Measurements from ENCODE around the gene LRRIQ3. TPM values are rescaled to one million over a fixed set of nuclear protein-coding genes. Genes with fewer than 3 reads are reported as not detected.

LRRIQ3 gene, protein sequence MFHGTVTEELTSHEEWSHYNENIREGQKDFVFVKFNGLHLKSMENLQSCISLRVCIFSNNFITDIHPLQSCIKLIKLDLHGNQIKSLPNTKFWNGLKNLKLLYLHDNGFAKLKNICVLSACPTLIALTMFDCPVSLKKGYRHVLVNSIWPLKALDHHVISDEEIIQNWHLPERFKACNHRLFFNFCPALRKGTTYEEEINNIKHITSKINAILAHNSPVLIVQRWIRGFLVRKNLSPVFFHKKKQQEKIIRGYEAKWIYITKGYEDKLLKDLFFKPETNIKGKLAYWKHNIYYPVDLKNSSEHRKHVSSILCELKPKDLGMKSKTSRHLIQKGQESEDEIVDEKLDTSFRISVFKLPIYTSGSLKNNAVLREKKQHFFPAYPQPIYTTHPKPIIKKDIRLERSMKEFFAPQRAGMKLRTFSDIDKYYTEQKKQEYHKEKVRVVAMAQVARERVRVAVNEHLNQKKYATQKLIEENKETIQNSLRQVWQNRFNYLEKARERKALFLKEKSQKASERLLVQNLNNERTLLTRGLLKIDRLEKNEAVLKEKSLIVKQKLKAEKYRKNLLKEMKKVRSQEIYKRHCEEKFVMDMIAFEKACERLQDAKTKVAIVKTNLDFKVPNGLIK
- total RNA-seq, result 1 to 10 TPM in 2 of 3 donors, under 1 TPM in 1; 0.56 to 2.6 (median 1.4) TPM

DNA sequence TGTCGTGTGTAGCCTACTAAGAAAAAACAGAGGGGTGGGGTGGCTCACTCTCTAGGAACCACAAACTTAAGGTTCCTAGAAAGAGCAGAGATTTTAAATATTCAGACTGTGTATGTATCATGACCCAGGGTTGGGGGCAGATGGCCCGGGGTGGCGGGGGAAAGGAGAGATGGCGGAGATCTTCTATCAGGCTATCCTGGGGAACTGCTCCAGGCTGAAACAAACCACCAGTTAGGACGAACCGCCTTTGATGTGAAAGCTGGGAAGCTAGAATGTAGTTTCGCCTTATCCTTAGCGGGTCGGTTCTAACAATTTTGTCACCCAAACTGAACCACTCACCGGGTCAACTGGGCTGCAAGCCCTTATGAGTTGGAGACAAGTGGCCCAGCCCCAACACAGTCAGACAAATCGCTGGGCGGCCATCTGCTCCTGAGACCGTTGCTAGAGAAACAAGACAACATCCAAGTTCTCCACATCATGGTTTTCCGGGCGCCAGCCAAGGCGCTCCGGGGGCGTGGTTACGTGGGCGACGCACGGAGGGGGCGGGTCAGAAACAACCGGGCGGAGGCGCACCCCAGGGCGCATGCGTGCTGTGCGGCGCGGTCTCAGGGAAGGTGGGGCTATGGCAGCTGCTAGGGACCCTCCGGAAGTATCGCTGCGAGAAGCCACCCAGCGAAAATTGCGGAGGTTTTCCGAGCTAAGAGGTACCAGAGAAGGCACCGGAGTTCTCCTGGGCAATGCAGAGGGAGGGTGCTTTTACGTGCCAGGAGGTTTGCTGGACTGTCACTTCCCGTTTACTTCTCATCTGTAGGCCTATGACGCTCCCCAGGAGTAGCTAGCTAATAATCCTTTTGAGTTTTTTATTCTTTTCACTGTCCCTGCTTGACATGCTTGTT is at the start of gene LRRIQ3, which contains the start of gene FPGT:
Gene LRRIQ3 (minus strand): TSS at position 520 of the 896 bp plus-strand sequence. CDS start 14,492 bp downstream, outside the sequence.
Gene FPGT (plus strand): TSS at position 586 of the 896 bp plus-strand sequence. CDS start 37 bp downstream, at position 623.
- Mint-ChIP-seq H3K4me1 (ENCODE audit: low read depth) (peaks cover 22% of the 10 kb centered on the region), H3K9me3 (no peaks in the 10 kb centered on the region), H3K36me3 (ENCODE audit: insufficient read depth) (peaks cover 6% of the 10 kb centered on the region), H3K27me3 (ENCODE audit: low read depth) (no peaks in the 10 kb centered on the region), H3K4me3 (peak within 1 kb of the TSS; percentile 91)
- ATAC-seq (peak; percentile 95 to 96), DNase-seq (peak; percentile 95)

DNA sequence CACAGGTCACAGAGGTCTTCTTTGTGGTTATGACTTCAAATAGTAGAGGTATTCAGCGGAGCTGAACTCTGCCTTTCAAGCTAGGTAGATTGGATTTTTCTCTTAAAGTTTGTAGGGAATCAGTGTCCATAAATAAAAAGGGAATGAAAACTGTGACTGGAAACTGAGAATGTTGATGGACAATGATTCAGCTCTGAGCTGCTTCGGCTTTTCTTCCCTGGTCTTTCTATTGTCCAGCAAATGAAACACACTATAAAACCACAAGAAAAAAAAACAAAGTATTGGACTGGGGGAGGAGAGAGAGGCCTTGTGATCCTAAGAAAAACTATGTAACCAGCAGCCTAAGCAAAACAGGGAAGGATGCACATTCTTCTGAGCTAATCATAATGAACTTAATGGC is 48.3 kb upstream of the LRRIQ3 start:
- Mint-ChIP-seq H3K9me3 (no peaks in the 10 kb centered on the region), H3K4me3 (no peak overlapping the region), H3K4me1 (ENCODE audit: low read depth) (no peaks in the 10 kb centered on the region), H3K27me3 (ENCODE audit: low read depth) (no peaks in the 10 kb centered on the region), H3K36me3 (ENCODE audit: insufficient read depth) (no peaks in the 10 kb centered on the region)
- DNase-seq (no peak), ATAC-seq (no peak)

DNA sequence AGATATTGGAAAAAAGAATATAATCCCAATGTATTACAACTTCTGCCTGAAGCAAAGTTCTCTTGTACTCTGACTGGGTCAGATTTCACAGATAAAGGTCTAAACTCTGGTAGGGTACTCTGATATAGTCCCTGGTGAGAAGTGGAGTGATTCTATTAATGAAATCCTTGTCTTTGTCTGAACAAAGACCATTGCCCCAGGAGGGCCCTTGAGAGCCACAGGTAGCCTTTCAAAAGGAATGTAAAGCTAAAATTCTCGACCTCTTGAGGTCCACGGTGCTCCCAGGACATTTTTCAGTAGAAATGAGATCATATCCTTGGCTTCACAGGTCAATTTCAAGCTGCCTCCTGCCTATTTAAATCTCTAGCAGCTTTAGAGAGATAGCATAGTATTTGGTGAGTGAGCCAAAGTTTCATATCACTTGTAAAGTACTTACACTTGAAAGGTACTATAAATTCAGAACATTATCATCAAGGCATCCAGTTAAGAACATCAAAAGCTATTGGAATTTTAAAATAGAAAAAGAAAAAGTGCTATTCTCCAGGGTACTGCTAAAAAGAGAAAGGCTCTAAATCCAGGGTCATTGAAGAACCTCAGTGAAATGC is 47.3 kb upstream of the LRRIQ3 start:
- Mint-ChIP-seq H3K4me3 (no peak overlapping the region), H3K4me1 (ENCODE audit: low read depth) (no peaks in the 10 kb centered on the region), H3K9me3 (no peaks in the 10 kb centered on the region), H3K36me3 (ENCODE audit: insufficient read depth) (no peaks in the 10 kb centered on the region), H3K27me3 (ENCODE audit: low read depth) (no peaks in the 10 kb centered on the region)
- ATAC-seq (no peak), DNase-seq (no peak)

DNA sequence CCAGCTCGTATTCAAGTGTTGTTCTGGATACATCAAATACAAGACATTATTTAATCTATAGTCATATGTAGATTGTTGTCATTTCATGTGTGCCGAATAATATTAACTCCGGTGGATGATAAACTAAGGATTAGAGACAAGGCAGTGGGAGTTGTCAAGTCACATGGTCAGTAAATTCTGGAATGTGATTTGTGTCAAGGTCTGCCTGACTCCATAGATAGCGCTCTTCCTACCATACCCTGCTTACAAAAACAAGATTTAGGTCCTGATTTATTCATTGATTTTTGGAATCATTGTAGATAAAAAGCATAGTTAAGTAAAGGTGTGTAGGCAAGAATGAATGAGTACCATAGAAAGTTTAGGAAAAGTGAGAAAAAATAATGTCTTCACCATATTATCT is 39.8 kb upstream of the LRRIQ3 start:
- H3K36me3 Mint-ChIP-seq (ENCODE audit: insufficient read depth), result no peaks in the 10 kb centered on the region
- H3K4me3 Mint-ChIP-seq, result no peak overlapping the region
- ATAC-seq, result no peak
- H3K27me3 Mint-ChIP-seq (ENCODE audit: low read depth), result no peaks in the 10 kb centered on the region
- H3K9me3 Mint-ChIP-seq, result no peaks in the 10 kb centered on the region
- H3K4me1 Mint-ChIP-seq (ENCODE audit: low read depth), result no peaks in the 10 kb centered on the region
- DNase-seq, result no peak

DNA sequence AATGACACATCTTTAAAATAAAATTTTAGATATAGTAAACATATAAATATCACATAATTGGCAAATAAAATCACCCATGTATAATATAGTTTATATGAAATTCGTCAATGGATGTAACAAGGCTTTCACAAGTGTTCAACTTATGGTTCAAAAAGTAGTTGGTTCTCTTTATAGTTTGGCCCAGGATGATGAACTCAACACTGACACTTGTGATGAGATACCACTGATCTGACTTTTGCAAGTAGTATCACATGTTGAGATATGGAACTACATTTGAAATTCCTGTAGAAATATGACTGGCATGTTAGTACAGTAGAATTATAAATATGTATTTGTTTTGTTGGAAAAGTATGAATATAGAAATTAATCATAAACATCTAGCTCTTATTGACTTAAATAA is 39.1 kb upstream of the LRRIQ3 start:
- Mint-ChIP-seq H3K36me3 (ENCODE audit: insufficient read depth) (no peaks in the 10 kb centered on the region), H3K27me3 (ENCODE audit: low read depth) (no peaks in the 10 kb centered on the region), H3K4me1 (ENCODE audit: low read depth) (no peaks in the 10 kb centered on the region), H3K4me3 (no peak overlapping the region), H3K9me3 (peaks cover 4% of the 10 kb centered on the region)
- ATAC-seq, result no peak
- no peak for DNase-seq

DNA sequence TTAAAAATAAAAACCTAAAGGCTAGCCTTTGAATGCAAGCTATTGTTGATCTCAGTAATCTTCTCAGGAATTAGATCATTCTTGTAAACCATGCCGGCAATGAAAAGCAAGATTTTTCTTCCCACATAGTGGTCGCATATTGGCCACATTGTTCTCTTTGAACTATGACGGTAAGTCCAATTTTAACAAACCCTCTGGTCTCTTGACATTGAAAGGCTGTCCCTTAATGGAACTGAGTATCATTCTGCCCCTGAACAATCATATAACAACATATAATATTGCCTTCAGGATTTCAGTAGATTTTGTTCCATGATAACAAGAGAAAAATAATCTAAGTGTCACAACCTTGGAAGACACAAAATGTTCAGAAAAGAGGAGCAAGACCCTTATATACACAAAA is 38.5 kb upstream of the LRRIQ3 start:
- no peaks in the 10 kb centered on the region for H3K36me3 Mint-ChIP-seq (ENCODE audit: insufficient read depth)
- ATAC-seq, result no peak
- no peaks in the 10 kb centered on the region for H3K4me1 Mint-ChIP-seq (ENCODE audit: low read depth)
- no peak overlapping the region for H3K4me3 Mint-ChIP-seq
- peaks cover 5% of the 10 kb centered on the region for H3K9me3 Mint-ChIP-seq
- DNase-seq, result no peak
- no peaks in the 10 kb centered on the region for H3K27me3 Mint-ChIP-seq (ENCODE audit: low read depth)

DNA sequence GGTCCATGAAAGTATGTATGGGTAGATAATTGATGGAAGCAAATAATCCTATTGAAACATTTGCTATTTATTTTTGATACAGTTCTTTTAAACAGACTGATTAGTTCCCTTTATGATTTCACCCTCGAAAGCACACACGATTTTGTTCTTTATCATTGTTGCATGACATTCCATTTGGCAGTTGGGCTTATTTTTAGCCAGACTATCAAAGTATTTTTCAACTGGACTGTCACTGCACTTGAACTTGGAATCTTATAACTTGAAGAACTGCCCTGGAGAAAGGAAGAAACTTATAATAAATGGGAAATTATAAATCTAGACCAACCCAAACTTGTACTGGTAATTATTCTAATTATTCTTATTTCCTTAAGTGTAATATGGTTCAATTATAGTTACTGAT is 37.2 kb upstream of the LRRIQ3 start, which contains the start of gene TNNI3K:
Gene TNNI3K (plus strand): TSS at position 235 of the 400 bp plus-strand sequence. CDS start 65 bp downstream, at position 300.
- ATAC-seq, result no peak
- Mint-ChIP-seq H3K9me3 (peaks cover 9% of the 10 kb centered on the region), H3K36me3 (ENCODE audit: insufficient read depth) (no peaks in the 10 kb centered on the region), H3K4me1 (ENCODE audit: low read depth) (no peaks in the 10 kb centered on the region), H3K27me3 (ENCODE audit: low read depth) (no peaks in the 10 kb centered on the region), H3K4me3 (no peak within 1 kb of the TSS)
- no peak for DNase-seq

DNA sequence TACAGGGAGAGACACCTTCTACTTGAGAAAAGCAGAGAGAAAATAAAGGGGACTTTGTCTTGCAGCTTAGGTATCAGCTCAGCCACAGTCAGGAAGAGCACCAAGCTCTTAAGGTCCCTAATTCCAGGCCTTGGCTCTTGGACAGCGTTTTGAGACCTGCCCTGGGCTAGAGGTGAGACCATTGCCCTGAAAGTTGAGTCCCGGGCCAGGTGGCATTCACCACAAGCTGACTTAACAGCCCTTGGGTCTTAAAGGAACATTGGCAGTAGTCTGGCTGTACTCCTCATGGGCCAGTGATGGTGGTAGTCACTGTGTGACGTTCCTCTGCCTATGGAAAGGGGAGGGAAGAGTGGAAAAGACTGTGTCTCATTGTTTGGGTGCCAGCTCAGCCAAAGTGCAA is 25.5 kb upstream of the LRRIQ3 start:
- H3K9me3 Mint-ChIP-seq, result peaks cover 50% of the 10 kb centered on the region
- H3K4me3 Mint-ChIP-seq, result no peak overlapping the region
- H3K27me3 Mint-ChIP-seq (ENCODE audit: low read depth), result no peaks in the 10 kb centered on the region
- peaks cover 13% of the 10 kb centered on the region for H3K36me3 Mint-ChIP-seq (ENCODE audit: insufficient read depth)
- DNase-seq, result no peak
- H3K4me1 Mint-ChIP-seq (ENCODE audit: low read depth), result no peaks in the 10 kb centered on the region
- ATAC-seq, result no peak

DNA sequence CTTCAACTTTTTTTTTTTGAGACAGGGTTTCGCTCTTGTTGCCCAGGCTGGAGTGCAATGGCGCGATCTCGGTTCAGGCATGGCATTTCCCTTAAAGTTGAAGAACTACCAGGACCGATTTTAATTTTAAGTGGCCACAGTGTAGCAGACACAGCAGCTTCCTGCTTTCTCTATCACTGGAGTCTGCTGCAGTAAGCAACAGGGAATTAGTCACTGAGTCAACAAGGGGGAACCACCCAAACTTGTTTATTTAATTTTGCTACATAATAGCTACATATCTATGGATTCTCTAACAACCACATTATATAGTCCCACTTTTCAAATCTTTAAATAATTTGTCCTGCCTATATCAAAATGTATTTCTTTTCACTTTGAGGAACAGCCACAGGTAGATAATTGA is 24.7 kb upstream of the LRRIQ3 start:
- H3K4me1 Mint-ChIP-seq (ENCODE audit: low read depth), result no peaks in the 10 kb centered on the region
- no peak overlapping the region for H3K4me3 Mint-ChIP-seq
- H3K27me3 Mint-ChIP-seq (ENCODE audit: low read depth), result no peaks in the 10 kb centered on the region
- peaks cover 13% of the 10 kb centered on the region for H3K36me3 Mint-ChIP-seq (ENCODE audit: insufficient read depth)
- H3K9me3 Mint-ChIP-seq, result peaks cover 46% of the 10 kb centered on the region
- no peak for DNase-seq
- no peak for ATAC-seq

DNA sequence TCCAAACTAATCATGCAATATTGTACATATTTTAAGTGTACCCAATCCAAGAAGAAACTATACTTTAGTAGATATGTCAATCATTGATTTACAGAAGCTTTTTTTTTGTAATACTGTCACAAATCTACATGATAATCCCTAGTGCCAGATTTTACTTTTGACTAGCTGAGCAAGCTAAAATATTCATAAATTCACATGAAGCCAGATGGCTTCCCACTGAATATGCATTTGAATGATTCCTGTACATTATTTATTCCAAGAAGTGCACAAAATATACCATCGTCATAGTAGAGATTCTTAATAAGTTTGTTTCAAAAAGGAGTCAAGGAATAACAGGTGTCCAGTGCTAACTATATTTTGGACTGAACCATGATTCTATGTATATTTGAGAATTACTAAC is 17.3 kb upstream of the LRRIQ3 start:
- Mint-ChIP-seq H3K4me1 (ENCODE audit: low read depth) (no peaks in the 10 kb centered on the region), H3K36me3 (ENCODE audit: insufficient read depth) (peaks cover 5% of the 10 kb centered on the region), H3K9me3 (peaks cover 4% of the 10 kb centered on the region), H3K4me3 (no peak overlapping the region), H3K27me3 (ENCODE audit: low read depth) (no peaks in the 10 kb centered on the region)
- ATAC-seq (no peak), DNase-seq (no peak)

DNA sequence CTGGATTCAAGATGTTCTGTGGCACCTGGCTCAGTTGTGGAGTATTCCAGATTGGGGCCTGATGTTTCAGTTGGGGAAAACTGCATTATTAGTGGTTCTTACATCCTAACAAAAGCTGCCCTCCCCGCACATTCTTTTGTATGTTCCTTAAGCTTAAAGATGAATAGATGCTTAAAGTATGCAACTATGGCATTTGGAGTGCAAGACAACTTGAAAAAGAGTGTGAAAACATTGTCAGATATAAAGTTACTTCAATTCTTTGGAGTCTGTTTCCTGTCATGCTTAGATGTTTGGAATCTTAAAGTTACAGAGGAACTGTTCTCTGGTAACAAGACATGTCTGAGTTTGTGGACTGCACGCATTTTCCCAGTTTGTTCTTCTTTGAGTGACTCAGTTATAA is 7.3 kb upstream of the LRRIQ3 start:
- peaks cover under 1% of the 10 kb centered on the region for H3K9me3 Mint-ChIP-seq
- peaks cover 24% of the 10 kb centered on the region for H3K36me3 Mint-ChIP-seq (ENCODE audit: insufficient read depth)
- H3K4me1 Mint-ChIP-seq (ENCODE audit: low read depth), result peaks cover under 1% of the 10 kb centered on the region
- no peaks in the 10 kb centered on the region for H3K27me3 Mint-ChIP-seq (ENCODE audit: low read depth)
- ATAC-seq (no peak), DNase-seq (no peak)
- no peak overlapping the region for H3K4me3 Mint-ChIP-seq

DNA sequence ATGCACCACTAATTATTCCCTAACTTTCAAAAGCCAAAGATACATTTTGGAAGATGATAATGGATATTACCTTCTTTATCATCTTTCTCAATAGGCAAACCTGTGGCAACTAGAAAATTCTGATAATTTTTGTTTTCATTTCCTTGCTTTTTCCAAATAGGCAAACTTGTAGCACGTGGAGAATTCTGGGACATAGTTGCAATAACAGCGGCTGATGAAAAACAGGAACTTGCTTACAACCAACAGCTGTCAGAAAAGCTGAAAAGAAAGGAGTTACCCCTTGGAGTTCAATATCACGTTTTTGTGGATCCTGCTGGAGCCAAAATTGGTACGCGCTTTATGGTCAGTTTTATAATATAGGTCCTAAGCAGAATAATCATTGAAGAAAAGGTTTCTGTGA is 1.5 kb upstream of the LRRIQ3 start:
- DNase-seq (no peak), ATAC-seq (no peak)
- no peaks in the 10 kb centered on the region for H3K9me3 Mint-ChIP-seq
- peak overlapping the region; percentile 91 for H3K4me3 Mint-ChIP-seq
- peaks cover 9% of the 10 kb centered on the region for H3K36me3 Mint-ChIP-seq (ENCODE audit: insufficient read depth)
- no peaks in the 10 kb centered on the region for H3K27me3 Mint-ChIP-seq (ENCODE audit: low read depth)
- peaks cover 22% of the 10 kb centered on the region for H3K4me1 Mint-ChIP-seq (ENCODE audit: low read depth)

DNA sequence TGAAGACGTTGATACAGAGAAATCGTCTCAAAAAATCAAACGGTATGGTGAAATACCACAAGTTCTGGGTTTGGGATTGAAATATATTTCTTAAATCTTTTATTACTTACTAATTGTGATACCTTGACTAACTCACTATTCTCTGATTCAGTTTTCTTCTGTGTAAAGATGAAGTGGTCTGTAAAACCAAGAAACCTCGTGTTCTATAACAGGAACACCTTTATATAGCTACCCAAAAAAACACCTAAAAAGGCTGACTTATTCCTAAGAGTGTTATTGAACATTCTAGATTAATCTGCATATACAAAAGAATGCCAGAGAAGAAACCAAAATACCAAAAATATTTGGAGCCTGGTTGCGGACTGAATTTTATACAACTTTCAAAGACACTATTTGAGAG is 721 bp downstream of the LRRIQ3 start:
- Mint-ChIP-seq H3K4me1 (ENCODE audit: low read depth) (peaks cover 22% of the 10 kb centered on the region), H3K4me3 (peak overlapping the region; percentile 91), H3K27me3 (ENCODE audit: low read depth) (no peaks in the 10 kb centered on the region), H3K9me3 (no peaks in the 10 kb centered on the region), H3K36me3 (ENCODE audit: insufficient read depth) (peaks cover 6% of the 10 kb centered on the region)
- no peak for DNase-seq
- ATAC-seq, result peak in 1 of 2 donors; percentile 12

DNA sequence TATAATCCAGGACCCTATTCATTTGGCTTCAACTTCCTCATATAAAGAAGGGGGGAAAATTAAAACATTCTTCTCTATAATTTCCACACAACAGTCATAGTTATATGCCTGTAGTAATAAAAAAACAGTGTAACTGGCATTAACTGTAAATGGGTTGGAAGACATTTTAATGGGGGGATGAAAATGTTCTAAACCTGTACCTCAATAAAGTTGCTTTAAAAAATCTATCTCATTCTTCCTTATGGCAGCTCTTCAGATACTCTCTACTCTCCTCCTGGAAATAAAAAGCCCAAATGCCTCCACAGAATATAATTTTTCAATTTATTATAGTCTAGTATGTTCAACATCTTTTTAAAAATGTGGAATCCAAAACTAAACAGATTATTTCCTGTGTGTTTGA is 2.6 kb downstream of the LRRIQ3 start:
- Mint-ChIP-seq H3K27me3 (ENCODE audit: low read depth) (no peaks in the 10 kb centered on the region), H3K36me3 (ENCODE audit: insufficient read depth) (no peaks in the 10 kb centered on the region), H3K4me3 (no peak overlapping the region), H3K4me1 (ENCODE audit: low read depth) (peaks cover 22% of the 10 kb centered on the region), H3K9me3 (peaks cover under 1% of the 10 kb centered on the region)
- ATAC-seq (no peak), DNase-seq (no peak)

All from activated T-cell treated with anti-CD3 and anti-CD28 coated beads, Interleukin-2, amount 50 U/mL, for 4 hours (primary cell).